AG08396 (cell line): ENCODE measurements around the gene RNF214.

Source experiments
- DNase-seq: peaks from one replicate; pipeline ENCODE4 v3.0.0; 2012; ENCODE audit warnings: low spot score, mixed read lengths

The RNF214 gene

GRCh38 chr11:117282956-117283355 lies 50.5 kb downstream of the RNF214 start:
- DNase-seq = no peak

GRCh38 chr11:117284053-117284452 lies 51.6 kb downstream of the RNF214 start:
- no peak for DNase-seq

GRCh38 chr11:117286588-117286987 lies 54.1 kb downstream of the RNF214 start:
- DNase-seq = no peak

- DNase-seq = no peak
Measured at GRCh38 chr11:117287668-117288067, 55.2 kb downstream of the RNF214 start.

- DNase-seq = no peak
Measured at GRCh38 chr11:117289795-117290194, 57.3 kb downstream of the RNF214 start.

GRCh38 chr11:117290809-117291396 lies 58.4 kb downstream of the RNF214 start, which contains the start of gene BACE1-AS:
Gene BACE1-AS (plus strand): TSS chr11:117291346.
- no peak for DNase-seq

GRCh38 chr11:117292616-117293015 lies 60.1 kb downstream of the RNF214 start:
- no peak for DNase-seq

GRCh38 chr11:117295438-117296137 lies 63.1 kb downstream of the RNF214 start:
- no peak for DNase-seq

- DNase-seq = no peak
Measured at GRCh38 chr11:117296881-117297280, 64.4 kb downstream of the RNF214 start.

- no peak for DNase-seq
Measured at GRCh38 chr11:117298195-117298594, 65.7 kb downstream of the RNF214 start.

GRCh38 chr11:117299351-117300282 lies 67.1 kb downstream of the RNF214 start:
- DNase-seq = no peak

GRCh38 chr11:117300283-117300663 lies 67.8 kb downstream of the RNF214 start:
- DNase-seq = peak; percentile 55

- no peak for DNase-seq
Measured at GRCh38 chr11:117300773-117301172, 68.3 kb downstream of the RNF214 start.

GRCh38 chr11:117302228-117302627 lies 69.8 kb downstream of the RNF214 start:
- DNase-seq = no peak

GRCh38 chr11:117303101-117303500 lies 70.6 kb downstream of the RNF214 start:
- no peak for DNase-seq

- DNase-seq = no peak
Measured at GRCh38 chr11:117303646-117304315, 71.3 kb downstream of the RNF214 start.

GRCh38 chr11:117305145-117305544 lies 72.7 kb downstream of the RNF214 start:
- no peak for DNase-seq

GRCh38 chr11:117309310-117309709 lies 76.8 kb downstream of the RNF214 start:
- DNase-seq = no peak

GRCh38 chr11:117313091-117313490 lies 80.6 kb downstream of the RNF214 start:
- DNase-seq = no peak

- DNase-seq = no peak
Measured at GRCh38 chr11:117313828-117314768, 81.6 kb downstream of the RNF214 start.

GRCh38 chr11:117314840-117315239 lies 82.4 kb downstream of the RNF214 start:
- DNase-seq = peak; percentile 19
